HG03457 (cell line): ENCODE results near the gene KIF16B.
"Not testable (repeated sequence)": the region's sequence is repeated elsewhere in the genome, so short reads cannot be mapped to it uniquely, and the experiment has no call there.

Experiments used
- ATAC-seq: cut with Tn5 transposase; IDR thresholded peaks from one replicate; pipeline ENCODE4 v1.9.1; 2021; ENCODE audit warnings: moderate number of reproducible peaks; ENCODE audit not compliant: unreplicated experiment

Gene KIF16B

GRCh38 chr20:16573001-16573965 lies at the start of gene KIF16B:
Gene KIF16B, minus strand, starts transcription at chr20:16573448. Its CDS starts 173 bp downstream, at chr20:16573275.
- peak; percentile 66 for ATAC-seq

- no peak for ATAC-seq
Observed at GRCh38 chr20:16622501-16622900, 49.3 kb upstream of the KIF16B start.

GRCh38 chr20:16621435-16622141 lies 48.3 kb upstream of the KIF16B start:
- no peak for ATAC-seq

GRCh38 chr20:16620961-16621360 lies 47.7 kb upstream of the KIF16B start:
- ATAC-seq: no peak

- no peak for ATAC-seq
Observed at GRCh38 chr20:16619953-16620352, 46.7 kb upstream of the KIF16B start.

GRCh38 chr20:16617056-16617455 lies 43.8 kb upstream of the KIF16B start:
- no peak for ATAC-seq

- no peak for ATAC-seq
Observed at GRCh38 chr20:16616317-16616716, 43.1 kb upstream of the KIF16B start.

GRCh38 chr20:16615199-16615598 lies 42.0 kb upstream of the KIF16B start:
- no peak for ATAC-seq

GRCh38 chr20:16613954-16614353 lies 40.7 kb upstream of the KIF16B start:
- ATAC-seq: no peak

- ATAC-seq: no peak
Observed at GRCh38 chr20:16612706-16613105, 39.5 kb upstream of the KIF16B start.

- ATAC-seq: no peak
Observed at GRCh38 chr20:16611817-16612216, 38.6 kb upstream of the KIF16B start.

GRCh38 chr20:16609066-16609465 lies 35.8 kb upstream of the KIF16B start:
- ATAC-seq: no peak

- ATAC-seq: no peak
Observed at GRCh38 chr20:16608277-16608650, 35.0 kb upstream of the KIF16B start.

GRCh38 chr20:16607364-16608276 lies 34.4 kb upstream of the KIF16B start:
- no peak for ATAC-seq

GRCh38 chr20:16606468-16607070 lies 33.3 kb upstream of the KIF16B start:
- no peak for ATAC-seq

- no peak for ATAC-seq
Observed at GRCh38 chr20:16601047-16601446, 27.8 kb upstream of the KIF16B start.

- ATAC-seq: no peak
Observed at GRCh38 chr20:16599257-16599656, 26.0 kb upstream of the KIF16B start.

- no peak for ATAC-seq
Observed at GRCh38 chr20:16596991-16597390, 23.7 kb upstream of the KIF16B start.

GRCh38 chr20:16596404-16596803 lies 23.2 kb upstream of the KIF16B start:
- ATAC-seq: not testable (repeated sequence)

- ATAC-seq: no peak
Observed at GRCh38 chr20:16595376-16595775, 22.1 kb upstream of the KIF16B start.
